LNCAP (cell line): ENCODE data around the gene MUSTN1.

Source experiments
- TF ChIP-seq, protein P1 (sequence below): fragments of 450-650 bp; IDR thresholded peaks from 2 replicates; pipeline ENCODE4 v1.5.1; 2017; ENCODE audit warnings: mild to moderate bottlenecking

MUSTN1 gene

DNA sequence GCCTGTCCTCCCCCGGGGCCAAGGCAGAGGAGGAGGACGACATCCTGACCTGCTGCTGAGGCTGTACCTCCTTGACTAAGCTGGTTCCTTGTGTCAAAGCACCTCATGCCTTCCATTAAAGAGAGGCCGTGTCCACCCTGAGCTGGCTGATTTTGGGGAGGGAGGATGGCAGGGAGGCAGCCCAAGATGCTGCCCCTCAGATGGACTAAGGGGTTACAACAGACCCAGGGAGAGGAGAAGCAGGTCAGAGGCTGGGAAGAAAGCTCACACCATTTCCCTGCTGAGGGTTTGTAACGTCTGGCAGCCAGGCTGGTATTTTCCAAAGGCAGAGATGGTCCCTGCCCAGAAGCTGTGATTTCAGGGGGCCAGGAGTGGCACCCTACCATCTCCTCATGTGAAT is 42.9 kb downstream of the MUSTN1 start:
- TF ChIP-seq, protein P1, sequence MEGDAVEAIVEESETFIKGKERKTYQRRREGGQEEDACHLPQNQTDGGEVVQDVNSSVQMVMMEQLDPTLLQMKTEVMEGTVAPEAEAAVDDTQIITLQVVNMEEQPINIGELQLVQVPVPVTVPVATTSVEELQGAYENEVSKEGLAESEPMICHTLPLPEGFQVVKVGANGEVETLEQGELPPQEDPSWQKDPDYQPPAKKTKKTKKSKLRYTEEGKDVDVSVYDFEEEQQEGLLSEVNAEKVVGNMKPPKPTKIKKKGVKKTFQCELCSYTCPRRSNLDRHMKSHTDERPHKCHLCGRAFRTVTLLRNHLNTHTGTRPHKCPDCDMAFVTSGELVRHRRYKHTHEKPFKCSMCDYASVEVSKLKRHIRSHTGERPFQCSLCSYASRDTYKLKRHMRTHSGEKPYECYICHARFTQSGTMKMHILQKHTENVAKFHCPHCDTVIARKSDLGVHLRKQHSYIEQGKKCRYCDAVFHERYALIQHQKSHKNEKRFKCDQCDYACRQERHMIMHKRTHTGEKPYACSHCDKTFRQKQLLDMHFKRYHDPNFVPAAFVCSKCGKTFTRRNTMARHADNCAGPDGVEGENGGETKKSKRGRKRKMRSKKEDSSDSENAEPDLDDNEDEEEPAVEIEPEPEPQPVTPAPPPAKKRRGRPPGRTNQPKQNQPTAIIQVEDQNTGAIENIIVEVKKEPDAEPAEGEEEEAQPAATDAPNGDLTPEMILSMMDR: no peak

GRCh38 chr3:52791366-52791765 is 43.5 kb downstream of the MUSTN1 start:
- TF ChIP-seq, protein P1: no peak

GRCh38 chr3:52790741-52791140 is 44.1 kb downstream of the MUSTN1 start:
- TF ChIP-seq, protein P1: no peak

DNA sequence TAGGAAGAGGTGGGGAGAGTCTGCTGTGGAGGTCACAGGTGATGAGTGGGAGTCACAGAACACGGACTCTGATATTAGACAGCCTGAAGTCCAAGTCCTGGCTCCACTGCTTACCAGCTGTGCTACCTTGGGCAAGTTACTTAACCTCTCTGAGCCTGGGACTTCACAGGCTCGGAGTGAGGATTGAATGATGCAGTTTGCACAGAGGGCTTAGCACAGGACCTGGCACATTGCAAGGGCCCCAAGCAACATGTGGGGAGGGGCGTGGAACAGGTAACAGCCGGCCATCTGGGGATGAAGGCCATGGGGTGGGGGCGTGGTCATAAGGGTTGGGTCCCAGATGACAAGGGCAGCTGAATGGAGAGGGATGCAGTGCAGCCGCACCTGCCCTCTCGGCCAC is 44.5 kb downstream of the MUSTN1 start:
- TF ChIP-seq, protein P1: no peak

- TF ChIP-seq, protein P1: no peak
Measured at GRCh38 chr3:52789746-52790040, 45.1 kb downstream of the MUSTN1 start.

- TF ChIP-seq, protein P1: no peak
Measured at GRCh38 chr3:52788890-52789745, 45.7 kb downstream of the MUSTN1 start.

GRCh38 chr3:52787672-52788625 is 46.9 kb downstream of the MUSTN1 start:
- TF ChIP-seq, protein P1: no peak
